LNCAP (cell line): ENCODE data around the gene TEAD2.

Experiments
- TF ChIP-seq, protein P1 (sequence below): fragments of 450-650 bp; IDR thresholded peaks from 2 replicates; pipeline ENCODE4 v1.5.1; 2017; ENCODE audit warnings: mild to moderate bottlenecking

Gene TEAD2

DNA sequence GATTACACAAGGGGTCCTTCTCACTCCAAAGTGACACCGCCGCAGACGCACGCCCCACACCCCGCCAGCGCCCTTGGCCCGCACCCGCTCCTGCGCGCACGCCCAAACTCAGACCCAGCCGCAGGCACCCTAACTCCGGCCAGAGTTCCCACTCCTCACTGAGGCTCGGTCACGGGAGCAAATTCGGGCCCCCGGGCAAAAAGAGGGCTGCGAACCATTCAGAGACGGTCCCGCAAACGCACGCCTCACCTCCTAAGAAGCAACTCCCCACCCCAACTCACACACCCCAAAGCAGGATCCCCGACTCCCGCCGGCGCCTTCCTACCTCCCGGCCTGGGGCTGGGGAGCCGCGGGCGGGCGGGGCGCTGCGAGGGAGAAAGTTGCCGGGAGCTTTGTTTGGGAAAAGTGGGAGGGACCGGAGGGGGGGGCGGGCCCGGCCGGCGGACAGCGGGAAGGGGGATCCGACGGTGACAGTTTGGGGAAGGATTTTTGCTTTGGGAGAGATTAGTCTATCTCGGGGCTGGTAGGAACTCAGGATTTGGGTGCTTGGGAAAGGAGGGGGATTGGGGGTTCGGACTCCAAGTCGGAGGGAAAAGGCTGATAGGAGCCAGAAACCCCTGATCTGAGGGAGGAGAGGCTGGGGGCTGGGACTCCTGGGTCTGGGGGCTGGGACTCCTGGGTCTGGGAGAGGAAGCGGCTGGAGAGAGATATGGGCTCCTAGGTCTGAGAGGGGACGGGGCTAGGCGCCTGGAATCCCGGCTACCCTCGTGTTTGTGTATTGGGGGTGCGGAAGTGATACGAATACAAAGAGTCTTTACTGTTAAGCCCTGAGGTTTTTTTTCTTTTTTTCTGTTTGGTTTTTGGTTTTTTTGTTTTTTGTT lies at the start of gene TEAD2:
TEAD2 (minus strand) TSS at position 369 of the 881 bp plus-strand sequence. CDS start 2,341 bp downstream, outside the sequence.
- TF ChIP-seq, protein P1, sequence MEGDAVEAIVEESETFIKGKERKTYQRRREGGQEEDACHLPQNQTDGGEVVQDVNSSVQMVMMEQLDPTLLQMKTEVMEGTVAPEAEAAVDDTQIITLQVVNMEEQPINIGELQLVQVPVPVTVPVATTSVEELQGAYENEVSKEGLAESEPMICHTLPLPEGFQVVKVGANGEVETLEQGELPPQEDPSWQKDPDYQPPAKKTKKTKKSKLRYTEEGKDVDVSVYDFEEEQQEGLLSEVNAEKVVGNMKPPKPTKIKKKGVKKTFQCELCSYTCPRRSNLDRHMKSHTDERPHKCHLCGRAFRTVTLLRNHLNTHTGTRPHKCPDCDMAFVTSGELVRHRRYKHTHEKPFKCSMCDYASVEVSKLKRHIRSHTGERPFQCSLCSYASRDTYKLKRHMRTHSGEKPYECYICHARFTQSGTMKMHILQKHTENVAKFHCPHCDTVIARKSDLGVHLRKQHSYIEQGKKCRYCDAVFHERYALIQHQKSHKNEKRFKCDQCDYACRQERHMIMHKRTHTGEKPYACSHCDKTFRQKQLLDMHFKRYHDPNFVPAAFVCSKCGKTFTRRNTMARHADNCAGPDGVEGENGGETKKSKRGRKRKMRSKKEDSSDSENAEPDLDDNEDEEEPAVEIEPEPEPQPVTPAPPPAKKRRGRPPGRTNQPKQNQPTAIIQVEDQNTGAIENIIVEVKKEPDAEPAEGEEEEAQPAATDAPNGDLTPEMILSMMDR = no peak

DNA sequence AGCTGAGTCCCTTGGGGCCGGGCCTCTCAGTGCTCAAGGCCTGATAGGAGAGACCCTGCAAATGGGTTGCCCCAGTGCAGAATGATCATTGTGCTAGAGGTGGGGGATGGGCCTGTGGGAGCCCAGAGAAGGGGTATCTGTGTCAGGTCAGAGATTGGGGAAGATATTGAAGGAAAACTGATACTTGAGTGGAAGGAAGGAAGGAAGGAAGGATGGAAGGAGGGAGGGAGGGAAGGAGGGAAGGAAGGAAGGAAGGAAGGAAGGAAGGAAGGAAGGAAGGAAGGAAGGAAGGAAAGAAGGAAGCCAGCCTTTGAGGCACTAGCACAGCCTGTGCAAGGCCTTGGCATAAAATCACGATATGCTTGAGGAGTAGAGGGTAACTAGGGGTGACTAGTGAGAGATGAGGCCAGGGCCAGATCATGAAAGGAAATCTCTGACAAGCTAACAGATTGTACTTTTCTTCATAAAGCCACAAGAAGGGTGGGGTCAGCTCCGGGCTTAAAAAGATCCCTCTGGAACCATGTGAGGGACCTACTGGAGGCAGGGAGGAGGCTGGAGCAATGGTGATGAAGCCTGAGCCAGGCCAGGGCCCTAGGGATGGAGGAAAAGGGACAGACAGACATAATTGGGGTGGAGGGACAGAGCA lies 49.6 kb upstream of the TEAD2 start:
- TF ChIP-seq, protein P1 = no peak

DNA sequence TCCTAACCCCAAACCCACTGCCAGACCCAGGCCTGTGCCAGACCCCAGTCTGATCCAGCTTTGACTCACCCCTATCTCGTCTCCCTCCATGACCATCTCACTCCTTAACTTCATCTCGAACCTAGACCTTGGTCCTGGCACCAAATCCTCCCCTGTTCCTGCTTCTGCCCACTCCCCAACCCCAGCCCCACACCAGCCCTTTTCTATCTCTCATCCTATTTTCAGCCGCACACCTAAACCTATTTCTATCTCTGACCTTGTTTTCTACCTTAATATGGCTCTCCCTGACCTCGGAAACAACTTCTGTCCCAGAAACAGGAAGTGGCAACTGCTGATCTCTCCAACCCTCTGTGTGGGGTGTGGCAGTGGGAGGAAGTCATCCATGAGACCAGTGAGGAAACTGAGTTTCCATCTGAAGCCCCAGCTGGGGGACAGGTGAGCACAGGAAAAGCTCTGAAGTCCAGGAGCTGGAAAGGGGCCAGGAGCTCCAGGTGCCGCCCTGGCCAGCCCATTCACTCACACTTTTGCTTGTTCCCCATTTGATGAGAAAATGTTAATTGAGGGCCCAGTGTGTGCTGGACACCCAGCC lies 47.3 kb upstream of the TEAD2 start:
- TF ChIP-seq, protein P1 = no peak

DNA sequence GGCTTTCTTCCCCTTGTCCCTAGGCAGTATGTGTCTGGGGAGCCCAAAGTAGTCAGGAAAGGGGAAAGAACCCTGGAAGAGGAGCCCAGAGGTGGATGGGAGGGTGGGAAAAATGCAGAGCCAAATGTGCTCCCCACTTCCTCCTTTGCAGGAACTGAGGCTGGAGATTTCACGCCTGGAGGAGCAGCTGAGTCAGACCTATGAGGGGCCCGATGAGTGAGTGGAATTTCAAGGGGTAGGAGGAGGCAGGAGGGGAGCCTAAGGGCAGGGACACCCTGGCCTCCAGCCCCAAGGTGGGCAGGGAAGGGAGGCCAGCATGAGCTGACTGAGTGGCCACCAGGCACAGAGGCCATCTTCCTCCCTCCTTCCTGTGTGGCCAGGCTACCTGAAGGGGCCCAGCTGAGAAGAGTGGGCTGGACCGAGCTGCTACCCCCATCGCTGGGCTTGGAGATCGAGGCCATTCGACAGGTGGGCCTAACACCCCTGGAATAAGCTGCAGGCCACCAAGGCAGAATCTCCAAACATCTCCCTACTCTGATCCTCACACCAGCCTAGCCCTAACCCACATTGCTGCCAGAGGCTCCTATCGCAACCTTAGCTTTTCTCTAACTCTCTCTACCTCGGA lies 46.7 kb upstream of the TEAD2 start:
- TF ChIP-seq, protein P1 = no peak

DNA sequence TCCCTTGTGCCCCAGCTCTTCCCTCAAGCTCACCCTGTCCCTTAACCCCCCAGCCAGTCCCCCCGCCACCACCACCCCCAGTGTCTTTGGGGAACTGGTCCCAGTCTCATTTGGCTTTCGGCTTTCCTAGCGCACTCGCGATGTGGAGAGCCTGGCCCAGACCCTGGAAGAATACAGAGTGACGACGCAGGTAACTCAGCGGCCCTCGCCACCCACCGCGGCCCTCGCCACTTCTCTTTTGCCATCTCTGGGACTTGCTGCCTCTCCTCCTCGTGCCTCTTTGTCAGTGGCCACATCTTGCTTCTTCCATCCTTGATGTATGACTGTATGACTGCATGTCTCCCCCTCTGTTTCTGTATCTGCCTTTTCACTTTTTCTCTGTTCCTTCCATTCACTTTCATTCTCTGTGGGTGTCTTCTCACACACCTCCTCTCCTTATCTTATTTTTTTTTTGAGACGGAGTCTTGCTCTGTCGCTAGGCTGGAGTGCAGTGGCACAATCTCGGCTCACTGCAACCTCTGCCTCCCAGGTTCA lies 45.3 kb upstream of the TEAD2 start:
- TF ChIP-seq, protein P1 = no peak

DNA sequence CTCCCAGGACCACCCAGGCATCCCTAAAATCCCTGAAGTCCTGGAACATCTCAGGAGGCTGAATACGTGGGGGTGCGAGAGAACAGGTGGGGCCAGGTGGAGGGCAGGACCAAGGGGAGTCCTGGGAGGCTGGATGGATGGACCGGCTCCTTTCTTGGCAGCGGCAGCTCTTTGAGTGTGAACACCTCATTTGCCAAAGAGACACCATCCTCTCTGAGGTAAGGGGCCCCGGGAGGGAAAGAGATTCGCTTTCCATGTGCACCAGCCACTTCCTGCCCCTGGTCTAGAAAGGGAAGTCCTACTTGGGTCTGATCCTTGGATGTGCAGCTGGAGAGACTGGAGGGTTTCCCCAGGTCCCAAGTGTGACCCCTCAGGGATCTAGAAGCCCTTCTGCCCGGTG lies 44.9 kb upstream of the TEAD2 start:
- TF ChIP-seq, protein P1 = no peak
